Heart right ventricle (tissue), 16 donors: ENCODE data around the gene MYO9A. TPM values are rescaled to one million over a fixed set of nuclear protein-coding genes. Genes with fewer than 3 reads are reported as not detected.
"Not testable (repeated sequence)": the region's sequence is repeated elsewhere in the genome, so short reads cannot be mapped to it uniquely, and the experiment has no call there.

Source experiments
- ATAC-seq, 8 donors: fragments of 200-7000 bp; cut with Tn5 transposase; one replicate each; pipeline ENCODE4 v1.9.1; 2020; ENCODE audit warnings: mild to moderate bottlenecking in 8 of 8, moderate library complexity in 8 of 8, moderate number of reproducible peaks in 1 of 8
- DNase-seq, 2 donors: peaks; one replicate each; pipeline ENCODE4 v3.0.0-alpha.2; 2020
- H3K27ac ChIP-seq, 10 donors: fragments of 200-600 bp; sonication (generic) in 2 of 10; one replicate each; pipeline versions ENCODE4 v1.5.0 to v1.8.0; 2020 to 2022; ENCODE audit warnings: mild to moderate bottlenecking in 3 of 10
- H3K27me3 ChIP-seq, 7 donors: fragments of 200-600 bp; one replicate each; pipeline ENCODE4 v1.8.0; 2021 to 2022; ENCODE audit warnings: mild to moderate bottlenecking in 2 of 7
- H3K36me3 ChIP-seq, 9 donors: fragments of 200-600 bp; sonication (generic) in 1 of 9; one replicate each; pipeline versions ENCODE4 v1.5.0 to v1.8.0; 2020 to 2022; ENCODE audit warnings: mild to moderate bottlenecking in 2 of 9
- H3K4me1 ChIP-seq, 9 donors: fragments of 200-600 bp; sonication (generic) in 1 of 9; one replicate each; pipeline versions ENCODE4 v1.5.0 to v1.8.0; 2020 to 2022; ENCODE audit warnings: mild to moderate bottlenecking in 4 of 9
- H3K4me3 ChIP-seq, 10 donors: fragments of 200-600 bp; sonication (generic) in 2 of 10; one replicate each; pipeline versions ENCODE4 v1.5.0 to v1.8.0; 2020 to 2022; ENCODE audit warnings: mild to moderate bottlenecking in 7 of 10, moderate library complexity in 2 of 10
- H3K9me3 ChIP-seq, 11 donors: fragments of 200-600 bp in 10 of 11; sonication (generic) in 2 of 11; one replicate each; pipeline versions ENCODE4 v1.5.0 to v1.8.0; 2013 to 2022; ENCODE audit warnings: mild to moderate bottlenecking in 2 of 11, control low read depth in 1 of 11, moderate library complexity in 1 of 11
- WGBS, 2 donors: extraction: QIAGEN DNeasy Blood & Tissue Kit; methylation state at CpG; one replicate each; pipeline ENCODE4 v1.1.7; 2013; ENCODE audit warnings: inconsistent platforms in 1 of 2; 5-methylcytosine and 5-hydroxymethylcytosine counted together
- intact Hi-C, 10 donors: fragments of 100-400 bp; cut with DNase I; formaldehyde crosslinking; loops; one replicate each; pipeline versions ENCODE4 v1.11.1 to v1.14.2; 2022
- polyA plus RNA-seq, 2 donors: library from polyadenylated mRNA; stranded (reverse); fragments of 200-250 nt; gene quantifications; one replicate each; pipeline ENCODE4 v1.2.3, GENCODE V29; 2013
- total RNA-seq, 10 donors: library from RNA; stranded (reverse); fragmentation: NEBNext Ultra II Directional in 3 of 10; extraction: Animal tissue kit (Norgen Biotek cat#: 25700) in 3 of 10; gene quantifications; one replicate each; pipeline versions ENCODE4 v1.2.1 to v1.2.4, GENCODE V29; 2021 to 2023
- TF ChIP-seq, protein P1 (sequence below), 9 donors: fragments of 200-600 bp; sonication (generic) in 2 of 9; IDR thresholded peaks; one replicate each; pipeline versions ENCODE4 v1.5.0 to v1.8.0; 2021 to 2022; ENCODE audit warnings: antibody characterized with exemption in 9 of 9, mild to moderate bottlenecking in 5 of 9, moderate library complexity in 1 of 9
- donor health status: Arrhythmogenic right ventricular cardiomyopathy.
- donor health status: ischemic (EF 13 %, LVEDD 7.1; RV severe dilation, severe dysfunction).
- donor health status: healthy with polysubstance abuse.
- donor health status: DM: no; HTN: yes; CAD: no.
- donor health status: DM: no; HTN: no; CAD: no.
- donor health status: ischemic (EF 25% LVEDD 6.9; RV normal size, moderate dysfunction).
- donor health status: ischemic (EF 25% LVEDD 5.7; RV mildly dilated, moderate dysfunction).
- donor health status: healthy.
- donor health status: DM: yes; HTN: yes; CAD: no.
- donor health status: Ischemic cardiomyopathy.
- donor health status: ischemic (EF 35%, LVEDD 5.7; RV mildly dilated, moderate dysfunction).
- donor health status: nonischemic (EF 11% LVEDD 7.7; RV severe dilation, severe dysfunction).
- donor health status: DM: yes; HTN: yes; CAD: no.
- donor health status: PGD.
- donor health status: ischemic (EF 29% LVEDD 5.4; RV normal size, mild dysfunction).
- donor health status: nonischemic (EF 23%, LVEDD 6.1; RV moderate dilation, normal function).

Gene MYO9A
- total and polyA plus RNA-seq, 12 donors: 3.7 to 36.9 (median 28.7) TPM

DNA sequence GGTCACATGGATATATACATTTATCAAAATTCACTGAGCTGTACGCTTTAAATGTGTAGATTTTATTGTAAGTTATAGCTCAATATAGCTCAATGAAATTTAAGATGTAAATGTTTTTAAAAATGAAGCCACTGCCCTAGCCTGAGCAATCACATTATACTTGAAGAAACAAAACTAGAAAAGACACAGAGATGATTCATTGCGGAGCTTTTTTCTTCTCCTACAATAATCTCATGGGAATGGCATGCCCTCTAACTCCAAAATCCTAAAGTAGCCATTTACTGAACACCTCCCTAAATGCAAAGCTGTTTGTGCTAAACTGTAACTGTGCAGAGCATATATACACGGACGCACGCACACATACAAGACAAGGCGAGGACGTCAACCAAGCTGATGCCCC lies 84.2 kb downstream of the MYO9A start:
- Histone ChIP-seq H3K9me3 (peaks cover 0 to 12% (median 0%) of the 10 kb centered on the region in 11 donors), H3K27ac (no peak overlapping the region), H3K4me3 (no peak overlapping the region), H3K27me3 (no peaks in the 10 kb centered on the region), H3K4me1 (peaks cover 0 to 31% (median 11%) of the 10 kb centered on the region in 9 donors), H3K36me3 (peaks cover 0 to 34% (median 0%) of the 10 kb centered on the region in 9 donors)
- TF ChIP-seq, protein P1, sequence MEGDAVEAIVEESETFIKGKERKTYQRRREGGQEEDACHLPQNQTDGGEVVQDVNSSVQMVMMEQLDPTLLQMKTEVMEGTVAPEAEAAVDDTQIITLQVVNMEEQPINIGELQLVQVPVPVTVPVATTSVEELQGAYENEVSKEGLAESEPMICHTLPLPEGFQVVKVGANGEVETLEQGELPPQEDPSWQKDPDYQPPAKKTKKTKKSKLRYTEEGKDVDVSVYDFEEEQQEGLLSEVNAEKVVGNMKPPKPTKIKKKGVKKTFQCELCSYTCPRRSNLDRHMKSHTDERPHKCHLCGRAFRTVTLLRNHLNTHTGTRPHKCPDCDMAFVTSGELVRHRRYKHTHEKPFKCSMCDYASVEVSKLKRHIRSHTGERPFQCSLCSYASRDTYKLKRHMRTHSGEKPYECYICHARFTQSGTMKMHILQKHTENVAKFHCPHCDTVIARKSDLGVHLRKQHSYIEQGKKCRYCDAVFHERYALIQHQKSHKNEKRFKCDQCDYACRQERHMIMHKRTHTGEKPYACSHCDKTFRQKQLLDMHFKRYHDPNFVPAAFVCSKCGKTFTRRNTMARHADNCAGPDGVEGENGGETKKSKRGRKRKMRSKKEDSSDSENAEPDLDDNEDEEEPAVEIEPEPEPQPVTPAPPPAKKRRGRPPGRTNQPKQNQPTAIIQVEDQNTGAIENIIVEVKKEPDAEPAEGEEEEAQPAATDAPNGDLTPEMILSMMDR (IDR thresholded peaks at IDR 0.05): no peak
- 86 to 89% methylated on average over 7 of the region's 7 CpGs for WGBS, 2 donors
- ATAC-seq (peak in 1 of 8 donors; percentile 15), DNase-seq (no peak)
- intact Hi-C loops: loop anchor here in 1 of 10 donors (10.0 kb wide), 1 partner anchor 121 kb away; no protein-coding TSS in a partner anchor

DNA sequence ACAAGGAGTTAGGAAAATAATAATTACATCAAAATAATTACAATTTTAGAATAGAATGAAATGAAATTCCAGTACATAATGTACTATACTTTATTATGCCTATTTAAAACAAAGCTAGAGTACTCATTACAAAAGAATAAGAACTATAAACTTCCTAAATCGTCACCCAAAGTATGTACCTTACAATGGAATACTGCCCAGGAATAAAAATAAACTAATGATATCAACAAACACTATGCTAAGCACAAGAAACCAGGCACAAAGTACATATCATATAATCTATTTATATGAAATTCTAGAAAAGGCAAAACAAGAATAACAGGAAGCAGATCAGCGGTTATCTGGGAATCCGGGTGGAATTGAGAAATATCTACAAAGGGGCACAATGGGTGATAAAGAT lies 84.7 kb downstream of the MYO9A start:
- DNase-seq (no peak), ATAC-seq (no peak)
- peaks cover 0 to 34% (median 0%) of the 10 kb centered on the region in 9 donors for H3K36me3 ChIP-seq
- intact Hi-C loops: loop anchor here in 1 of 10 donors (10.0 kb wide), 1 partner anchor 122 kb away; no protein-coding TSS in a partner anchor
- no peak overlapping the region for H3K4me3 ChIP-seq
- peaks cover 0 to 12% (median 0%) of the 10 kb centered on the region in 11 donors for H3K9me3 ChIP-seq
- 39 to 42% methylated on average over 3 of the region's 3 CpGs for WGBS, 2 donors
- no peaks in the 10 kb centered on the region for H3K27me3 ChIP-seq
- no peak overlapping the region for H3K27ac ChIP-seq
- TF ChIP-seq, protein P1 (IDR thresholded peaks at IDR 0.05): no peak
- peaks cover 0 to 31% (median 11%) of the 10 kb centered on the region in 9 donors for H3K4me1 ChIP-seq

DNA sequence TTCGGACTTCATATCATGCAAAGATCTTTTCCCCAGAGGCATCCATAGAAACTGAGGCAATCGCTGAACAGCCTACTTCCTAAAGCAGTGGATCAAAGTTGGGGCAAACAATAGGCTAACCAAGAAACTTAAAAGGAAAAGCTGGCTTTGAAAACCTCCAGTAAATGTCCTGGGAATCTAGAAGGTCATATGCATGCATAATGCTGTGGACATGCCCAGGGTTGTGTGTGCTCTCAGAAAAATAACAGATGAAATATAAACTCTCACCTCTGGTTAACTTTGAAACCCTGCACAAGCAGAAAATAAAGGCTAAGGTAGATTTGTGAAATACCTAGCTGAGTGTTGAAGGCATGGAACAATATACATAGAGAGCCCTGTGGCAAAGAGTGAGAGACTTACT lies 96.3 kb downstream of the MYO9A start:
- Histone ChIP-seq H3K4me3 (no peak overlapping the region), H3K36me3 (peaks cover 0 to 61% (median 0%) of the 10 kb centered on the region in 9 donors), H3K27me3 (no peaks in the 10 kb centered on the region), H3K9me3 (peaks cover 0 to 6% (median 0%) of the 10 kb centered on the region in 11 donors), H3K27ac (no peak overlapping the region), H3K4me1 (no peaks in the 10 kb centered on the region)
- TF ChIP-seq, protein P1 (IDR thresholded peaks at IDR 0.05): no peak
- ATAC-seq (no peak), DNase-seq (no peak)
- 83 to 86% methylated on average over 2 of the region's 2 CpGs for WGBS, 2 donors
- intact Hi-C loops: no loop called here

DNA sequence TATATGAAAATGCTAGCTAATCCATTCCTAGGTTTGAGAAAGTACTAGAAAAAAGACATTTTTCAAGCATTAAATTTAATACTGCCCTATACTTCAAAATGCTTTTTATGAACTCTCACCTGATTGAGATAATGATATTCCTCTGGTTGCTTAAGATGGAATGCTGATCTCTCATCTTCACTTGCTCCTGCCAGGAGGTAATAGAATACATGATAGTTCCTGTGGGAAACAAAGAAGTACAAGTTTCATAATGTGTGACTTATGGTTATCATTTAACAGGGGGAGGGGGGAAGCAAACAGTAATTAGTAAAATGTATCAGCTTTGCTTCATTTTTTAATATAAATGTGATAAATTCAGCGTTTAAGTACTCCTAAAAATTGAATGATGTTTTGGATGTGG lies 97.2 kb downstream of the MYO9A start:
- DNase-seq: no peak
- H3K4me3 ChIP-seq: no peak overlapping the region
- no peak overlapping the region for H3K27ac ChIP-seq
- intact Hi-C loops: no loop called here
- peaks cover 0 to 66% (median 4%) of the 10 kb centered on the region in 9 donors for H3K36me3 ChIP-seq
- WGBS, 2 donors: 90 to 97% methylated on average over 1 of the region's 1 CpG
- H3K27me3 ChIP-seq: no peaks in the 10 kb centered on the region
- TF ChIP-seq, protein P1 (IDR thresholded peaks at IDR 0.05): no peak
- H3K4me1 ChIP-seq: no peaks in the 10 kb centered on the region
- no peak for ATAC-seq
- H3K9me3 ChIP-seq: peaks cover 0 to 6% (median 0%) of the 10 kb centered on the region in 11 donors

DNA sequence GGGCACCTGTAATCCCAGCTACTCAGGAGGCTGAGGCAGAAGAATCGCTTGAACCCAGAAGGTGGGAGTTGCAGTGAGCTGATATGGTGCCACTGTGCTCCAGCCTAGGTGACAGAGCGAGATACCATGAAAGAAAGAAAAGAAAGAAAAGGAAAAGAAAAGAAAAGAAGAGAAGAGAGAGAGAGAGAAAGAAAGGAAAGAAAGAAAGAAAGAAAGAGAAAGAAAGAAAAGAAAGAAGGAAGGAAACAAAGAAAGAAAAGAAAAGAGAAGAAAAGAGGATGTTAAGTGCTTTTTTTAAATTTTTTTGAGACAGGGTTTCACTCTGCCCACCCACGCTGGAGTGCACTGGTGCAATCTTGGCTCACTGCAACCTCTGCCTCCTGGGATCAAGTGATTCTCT lies 103.4 kb downstream of the MYO9A start:
- H3K27ac ChIP-seq, ATAC-seq, H3K4me1 ChIP-seq, intact Hi-C loops, H3K4me3 ChIP-seq, H3K9me3 ChIP-seq, DNase-seq, H3K27me3 ChIP-seq: not testable (repeated sequence)
- peaks cover 0 to 48% (median 4%) of the 10 kb centered on the region in 9 donors for H3K36me3 ChIP-seq
- 98 to 99% methylated on average over 3 of the region's 3 CpGs for WGBS, 2 donors
